NCI-H748 (cell line): ENCODE measurements around the gene LILRB3.
"Not testable (repeated sequence)": the region's sequence is repeated elsewhere in the genome, so short reads cannot be mapped to it uniquely, and the experiment has no call there.

ENCODE experiments used
- DNase-seq: peaks from one replicate; lab custom pipeline; 2025; ENCODE audit not compliant: unreplicated experiment; lab: John Stamatoyannopoulos, UW

Gene LILRB3

GRCh38 chr19:54242646-54243045 is 19.8 kb upstream of the LILRB3 start, which contains the start of gene LILRA6:
LILRA6 (minus strand) TSS chr19:54242790.
- not testable (repeated sequence) for DNase-seq

GRCh38 chr19:54242234-54242633 is 19.4 kb upstream of the LILRB3 start:
- DNase-seq, result not testable (repeated sequence)

GRCh38 chr19:54240372-54241336 is 17.8 kb upstream of the LILRB3 start:
- DNase-seq, result not testable (repeated sequence)

GRCh38 chr19:54239491-54240371 is 16.9 kb upstream of the LILRB3 start:
- not testable (repeated sequence) for DNase-seq

- no peak for DNase-seq
Measured at GRCh38 chr19:54233941-54234340, 11.1 kb upstream of the LILRB3 start.

- peak; percentile 49 for DNase-seq
Measured at GRCh38 chr19:54231077-54231931, 8.5 kb upstream of the LILRB3 start.

GRCh38 chr19:54230031-54230430 is 7.2 kb upstream of the LILRB3 start:
- DNase-seq, result no peak

- no peak for DNase-seq
Measured at GRCh38 chr19:54229146-54229545, 6.3 kb upstream of the LILRB3 start.

- not testable (repeated sequence) for DNase-seq
Measured at GRCh38 chr19:54224619-54225018, 1.8 kb upstream of the LILRB3 start.

- DNase-seq, result not testable (repeated sequence)
Measured at GRCh38 chr19:54223937-54224281, 1.1 kb upstream of the LILRB3 start.

- DNase-seq, result not testable (repeated sequence)
Measured at GRCh38 chr19:54223277-54223936, 600 bp upstream of the LILRB3 start.

- DNase-seq, result not testable (repeated sequence)
Measured at GRCh38 chr19:54221947-54222346, 860 bp downstream of the LILRB3 start.

- DNase-seq, result not testable (repeated sequence)
Measured at GRCh38 chr19:54219702-54220101, 3.1 kb downstream of the LILRB3 start.

GRCh38 chr19:54218960-54219661 is 3.7 kb downstream of the LILRB3 start:
- no peak for DNase-seq

- DNase-seq, result no peak
Measured at GRCh38 chr19:54218259-54218658, 4.5 kb downstream of the LILRB3 start.

- DNase-seq, result not testable (repeated sequence)
Measured at GRCh38 chr19:54217517-54218247, 5.1 kb downstream of the LILRB3 start.

GRCh38 chr19:54216869-54217268 is 5.9 kb downstream of the LILRB3 start:
- DNase-seq, result no peak

GRCh38 chr19:54214734-54215133 is 8.1 kb downstream of the LILRB3 start:
- DNase-seq, result not testable (repeated sequence)

- not testable (repeated sequence) for DNase-seq
Measured at GRCh38 chr19:54214217-54214616, 8.6 kb downstream of the LILRB3 start.
